Transverse colon (tissue), 4 donors: ENCODE results near the gene KCND2.

Source experiments
- CTCF ChIP-seq, 5 experiments: fragments of 200-600 bp in 3 of 5; fragments of 450-650 bp in 2 of 5; sonication (generic) in 3 of 5; IDR thresholded peaks; 1 replicate in 2 of 5; 2 replicates in 3 of 5; pipeline ENCODE4 v1.5.1; 2016 to 2017; ENCODE audit warnings: antibody characterized with exemption in 5 of 5, inconsistent platforms in 3 of 5, mild to moderate bottlenecking in 2 of 5, moderate library complexity in 1 of 5
- POLR2A ChIP-seq: fragments of 450-650 bp; IDR thresholded peaks from one replicate; pipeline ENCODE4 v1.6.1; 2016; ENCODE audit warnings: antibody characterized with exemption, mild to moderate bottlenecking, moderate library complexity
- POLR2AphosphoS5 ChIP-seq, 3 donors: sonication (generic); formaldehyde crosslinking; IDR thresholded peaks; one replicate each; pipeline ENCODE4 v1.6.1; 2016; ENCODE audit warnings: antibody characterized with exemption in 3 of 3

GRCh38 chr7:120276720-120277119 is 3.7 kb downstream of the KCND2 start:
- TF ChIP-seq CTCF (IDR thresholded peaks at IDR 0.05): no peak
- no peak for TF ChIP-seq POLR2A
- no peak for TF ChIP-seq POLR2AphosphoS5 (IDR thresholded peaks at IDR 0.05)
